HK-2 (cell line): Measurements from ENCODE around the gene ADNP.
"Not testable (repeated sequence)": the region's sequence is repeated elsewhere in the genome, so short reads cannot be mapped to it uniquely, and the experiment has no call there.

Experiments used
- DNase-seq: peaks from one replicate; pipeline ENCODE4 v3.0.0-alpha.2; 2018; ENCODE audit not compliant: unreplicated experiment

Gene ADNP

DNA sequence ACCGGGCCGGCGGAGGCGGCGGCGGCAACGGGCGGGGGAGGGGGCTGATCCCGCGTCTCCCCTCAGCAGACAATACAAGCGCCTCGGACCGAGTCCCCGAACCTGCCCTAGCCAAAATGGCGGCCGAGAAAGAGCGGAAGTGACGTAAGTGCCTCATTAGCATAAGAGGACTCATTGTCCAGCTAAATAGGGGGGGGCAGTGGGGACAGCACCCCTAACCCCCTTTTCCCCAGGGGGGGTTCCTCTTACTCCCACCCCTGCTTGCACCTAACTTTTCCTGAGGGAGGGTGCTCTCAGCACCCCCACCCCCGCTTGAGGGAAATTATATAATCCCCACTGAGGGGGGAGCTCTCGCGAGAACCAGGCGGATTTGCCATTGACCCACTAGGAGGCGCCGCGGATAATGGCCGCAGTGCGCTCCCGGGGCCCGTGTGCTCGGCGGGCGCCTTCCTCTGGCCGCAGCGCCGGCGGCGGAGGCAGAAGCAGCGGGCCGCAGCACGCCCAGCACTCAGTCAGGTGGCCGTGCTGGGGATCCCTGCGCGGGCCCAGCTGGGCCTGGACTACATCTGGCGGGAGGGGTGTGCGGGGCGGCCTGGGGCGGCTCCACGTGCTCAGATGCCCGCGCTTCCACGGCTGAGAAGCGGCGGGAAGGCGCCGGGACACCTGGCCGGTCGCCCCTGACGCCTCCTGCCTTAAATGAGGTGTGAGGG, at the start of gene ADNP:
Gene ADNP, minus strand, starts transcription at position 132 of the 710 bp plus-strand sequence. CDS start 27,441 bp downstream, outside the sequence.
- peak; percentile 93 for DNase-seq

DNA sequence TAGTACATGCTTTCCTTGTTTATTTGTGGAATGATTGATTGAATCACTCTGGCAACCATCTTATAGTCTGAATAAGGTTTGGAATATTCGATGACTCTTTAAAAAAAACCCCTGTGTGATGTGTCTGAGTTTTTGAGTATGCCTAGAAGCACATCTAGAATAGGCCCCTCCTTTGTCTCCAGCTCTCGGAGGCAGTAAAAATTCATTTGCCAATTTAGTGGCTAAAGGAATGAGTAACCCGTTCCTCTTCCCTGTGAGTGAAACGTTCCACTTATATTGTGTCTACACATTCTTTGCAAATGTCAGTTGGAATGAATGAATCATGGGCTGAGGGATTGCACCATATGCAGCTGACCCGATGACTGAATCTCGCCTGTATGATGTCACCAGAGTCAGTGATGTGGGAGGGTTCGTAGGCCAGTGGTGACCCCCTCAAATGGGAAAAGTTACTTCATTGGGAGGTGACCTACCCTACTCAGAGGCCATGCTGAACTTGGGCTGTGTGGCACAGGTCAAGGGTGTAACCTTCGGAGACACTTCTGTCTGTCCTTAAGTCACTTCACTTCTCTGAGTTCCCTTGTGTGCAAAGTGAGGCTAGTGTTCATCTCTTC, 48.9 kb upstream of the ADNP start:
- DNase-seq, result peak; percentile 82

DNA sequence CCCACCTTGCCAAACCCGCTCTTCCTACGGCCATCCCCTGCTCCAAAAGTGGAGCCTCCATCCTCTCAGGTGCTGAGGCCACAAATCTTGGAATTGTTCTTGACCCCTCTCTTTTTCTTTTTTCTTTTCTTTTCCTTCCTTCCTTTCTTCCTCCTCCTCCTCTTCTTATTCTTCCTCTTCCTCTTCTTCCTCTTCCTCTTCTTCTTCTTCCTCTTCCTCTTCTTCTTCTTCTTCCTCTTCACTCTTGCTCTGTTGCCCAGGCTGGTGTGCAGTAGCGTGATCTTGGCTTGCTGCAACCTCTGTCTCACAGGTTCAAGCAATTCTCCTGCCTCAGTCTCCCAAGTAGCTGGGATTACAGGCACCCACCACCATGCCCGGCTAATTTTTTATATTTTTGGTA, 47.3 kb upstream of the ADNP start:
- DNase-seq, result not testable (repeated sequence)

DNA sequence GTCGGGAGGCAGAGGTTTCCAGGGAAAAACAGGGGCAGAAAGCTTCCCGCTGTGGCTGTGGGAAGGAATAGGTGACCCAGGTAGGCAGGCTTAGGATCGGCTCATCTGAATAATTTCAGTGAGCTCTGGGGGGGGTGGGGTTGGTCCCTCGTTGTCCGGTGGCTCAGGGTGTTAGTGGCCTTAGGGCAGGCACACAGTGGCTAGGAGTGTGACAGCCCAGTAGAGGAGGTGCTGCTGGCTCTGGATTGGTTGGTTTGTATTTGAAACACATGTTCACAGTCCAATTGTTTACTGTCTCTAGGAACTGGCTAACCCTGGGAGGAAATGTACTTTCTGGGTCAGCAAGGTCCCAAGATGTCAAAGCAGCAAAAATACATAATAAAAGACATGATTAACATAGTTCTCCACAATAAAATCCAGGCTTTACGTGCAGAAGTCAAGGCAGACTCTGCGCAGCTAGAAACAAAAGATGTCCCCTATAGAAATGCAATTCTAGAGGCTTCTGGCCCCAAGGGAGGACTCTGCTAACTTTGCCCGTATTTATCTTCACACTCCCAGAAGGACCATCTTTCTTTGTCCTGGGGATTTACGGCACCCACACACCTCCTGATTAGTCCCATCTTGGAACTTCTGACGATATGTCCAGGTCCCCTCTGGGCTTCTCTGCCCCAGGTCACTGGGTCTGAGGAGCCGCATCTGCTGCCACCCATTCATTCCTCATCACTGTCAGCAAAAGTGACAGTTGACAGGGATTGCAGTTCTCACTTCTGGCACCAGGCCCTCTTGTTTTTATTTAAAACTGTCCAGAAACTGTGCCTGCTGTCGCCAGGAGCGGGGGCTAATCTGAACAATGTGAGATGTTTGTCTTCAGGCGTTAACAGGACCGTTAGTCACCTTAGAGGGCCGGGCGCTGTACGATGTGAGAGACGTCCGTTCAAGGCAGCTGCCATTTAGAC, 46.1 kb upstream of the ADNP start:
- no peak for DNase-seq

DNA sequence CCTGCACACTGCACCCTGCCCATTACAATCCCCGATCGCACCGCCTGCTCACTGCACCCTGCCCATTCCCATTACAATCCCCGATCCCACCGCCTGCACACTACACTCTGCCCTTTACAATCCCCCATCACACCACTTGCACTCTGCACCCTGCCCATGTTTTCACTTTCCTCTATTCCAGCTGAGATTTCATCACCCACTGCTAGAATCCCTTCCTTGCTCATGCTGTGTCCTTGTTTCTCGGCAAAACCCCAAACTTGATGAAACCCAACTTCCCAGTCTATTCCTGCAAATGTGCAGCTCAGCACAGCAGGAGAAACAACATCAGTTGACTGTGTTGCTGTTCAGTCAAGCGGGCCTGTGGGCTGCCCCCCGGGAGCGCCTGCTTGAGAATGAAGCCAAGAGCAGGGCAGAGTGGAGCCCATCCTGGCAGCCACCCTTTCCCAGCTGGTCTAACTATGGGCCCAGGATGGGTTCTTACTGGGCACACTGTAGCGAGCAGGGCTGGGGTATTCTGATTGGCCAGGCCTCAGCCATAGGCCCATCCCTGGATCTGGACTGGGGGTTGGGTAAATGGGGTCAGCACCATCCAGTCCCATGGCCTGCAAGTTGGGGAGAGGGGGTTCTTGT, 44.6 kb upstream of the ADNP start:
- no peak for DNase-seq

DNA sequence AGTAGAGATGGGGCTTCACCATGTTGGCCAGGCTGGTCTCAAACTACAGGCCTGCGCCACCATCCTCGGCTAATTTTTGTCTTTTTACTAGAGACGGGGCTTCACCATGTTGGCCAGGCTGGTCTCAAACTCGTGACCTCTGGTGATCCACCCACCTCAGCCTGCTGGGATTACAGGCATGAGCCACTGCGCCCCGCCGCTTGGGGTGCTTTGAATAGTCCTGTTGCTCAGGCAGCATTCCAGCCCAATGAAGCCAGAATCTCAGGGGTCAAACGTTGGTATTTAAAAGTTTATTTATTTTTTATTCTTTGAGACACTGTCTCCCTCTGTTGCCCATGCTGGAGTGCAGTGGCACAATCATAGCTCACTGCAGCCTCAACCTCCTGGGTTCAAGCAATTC, 38.7 kb upstream of the ADNP start:
- DNase-seq, result no peak

DNA sequence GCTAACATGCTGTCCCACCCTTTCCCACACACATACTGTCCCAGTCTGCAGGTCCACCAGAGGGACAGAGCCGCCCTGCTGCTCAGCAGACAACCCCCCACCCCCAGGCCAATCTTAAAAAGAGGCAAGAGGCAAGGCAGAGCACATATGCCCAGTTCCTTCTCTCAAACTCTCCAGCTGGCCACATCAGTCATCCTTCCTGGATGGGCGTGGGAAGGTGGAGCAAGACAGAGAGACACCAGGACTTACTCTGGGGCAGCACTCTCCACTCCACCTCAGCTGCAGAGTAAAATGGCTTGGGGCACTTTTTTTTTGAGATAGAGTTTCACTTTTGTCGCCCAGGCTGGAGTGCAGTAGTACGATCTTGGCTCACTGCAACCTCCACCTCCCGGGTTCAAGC, 38.2 kb upstream of the ADNP start:
- DNase-seq, result no peak

DNA sequence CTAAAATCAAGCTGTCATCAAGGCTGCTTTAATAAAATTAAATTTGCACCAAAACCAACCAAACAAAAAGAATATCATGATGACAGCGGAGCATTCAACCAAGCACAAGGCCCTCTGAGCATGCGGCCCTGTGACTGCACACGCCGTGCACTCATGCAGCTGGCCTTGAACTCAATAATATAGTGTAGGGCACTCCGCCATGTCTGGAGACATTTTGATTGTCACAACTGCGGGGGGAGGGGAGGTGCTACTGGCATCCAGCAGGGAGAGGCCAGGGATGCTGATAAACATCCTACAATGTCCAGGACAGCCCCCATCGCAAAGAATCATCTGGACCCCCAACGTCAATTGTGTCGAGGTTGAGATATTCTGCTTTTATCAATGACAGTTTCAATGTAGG, 37.1 kb upstream of the ADNP start:
- no peak for DNase-seq

DNA sequence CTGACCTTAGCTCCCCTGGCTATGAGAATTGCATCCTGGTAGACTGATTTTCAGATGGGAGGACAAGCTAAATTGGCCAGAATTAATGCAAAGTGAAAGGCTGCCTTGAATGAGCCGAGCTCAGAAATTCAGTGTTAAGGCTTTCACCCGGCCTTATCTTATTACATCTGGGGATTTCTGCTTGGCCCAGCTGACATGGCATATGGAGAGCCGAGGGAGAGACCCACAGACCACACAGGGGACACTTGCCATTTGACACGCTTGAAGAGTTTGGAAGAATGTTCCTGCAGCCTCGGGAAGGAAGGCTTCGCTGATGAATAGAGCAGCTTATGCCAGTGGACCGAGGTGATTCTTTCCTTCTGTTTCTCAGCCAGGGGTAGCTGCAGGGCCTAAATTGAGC, 36.3 kb upstream of the ADNP start:
- peak; percentile 67 for DNase-seq

DNA sequence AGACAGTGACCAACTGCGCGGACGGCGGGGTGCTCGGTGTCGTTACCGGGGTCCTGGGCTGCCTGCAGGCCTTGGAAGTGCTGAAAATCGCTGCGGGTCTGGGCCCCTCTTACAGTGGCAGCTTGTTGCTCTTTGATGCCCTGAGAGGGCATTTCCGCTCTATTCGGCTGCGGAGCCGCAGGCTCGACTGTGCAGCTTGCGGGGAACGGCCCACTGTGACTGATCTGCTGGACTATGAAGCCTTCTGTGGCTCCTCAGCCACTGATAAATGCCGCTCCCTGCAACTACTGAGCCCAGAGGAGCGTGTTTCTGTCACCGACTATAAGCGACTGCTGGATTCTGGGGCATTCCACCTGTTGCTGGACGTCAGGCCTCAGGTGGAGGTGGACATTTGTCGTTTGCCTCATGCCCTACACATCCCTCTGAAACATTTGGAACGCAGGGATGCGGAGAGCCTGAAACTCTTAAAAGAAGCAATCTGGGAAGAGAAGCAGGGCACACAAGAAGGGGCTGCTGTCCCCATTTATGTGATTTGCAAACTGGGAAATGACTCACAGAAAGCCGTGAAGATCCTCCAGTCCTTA, 28.4 kb upstream of the ADNP start:
- DNase-seq, result no peak

DNA sequence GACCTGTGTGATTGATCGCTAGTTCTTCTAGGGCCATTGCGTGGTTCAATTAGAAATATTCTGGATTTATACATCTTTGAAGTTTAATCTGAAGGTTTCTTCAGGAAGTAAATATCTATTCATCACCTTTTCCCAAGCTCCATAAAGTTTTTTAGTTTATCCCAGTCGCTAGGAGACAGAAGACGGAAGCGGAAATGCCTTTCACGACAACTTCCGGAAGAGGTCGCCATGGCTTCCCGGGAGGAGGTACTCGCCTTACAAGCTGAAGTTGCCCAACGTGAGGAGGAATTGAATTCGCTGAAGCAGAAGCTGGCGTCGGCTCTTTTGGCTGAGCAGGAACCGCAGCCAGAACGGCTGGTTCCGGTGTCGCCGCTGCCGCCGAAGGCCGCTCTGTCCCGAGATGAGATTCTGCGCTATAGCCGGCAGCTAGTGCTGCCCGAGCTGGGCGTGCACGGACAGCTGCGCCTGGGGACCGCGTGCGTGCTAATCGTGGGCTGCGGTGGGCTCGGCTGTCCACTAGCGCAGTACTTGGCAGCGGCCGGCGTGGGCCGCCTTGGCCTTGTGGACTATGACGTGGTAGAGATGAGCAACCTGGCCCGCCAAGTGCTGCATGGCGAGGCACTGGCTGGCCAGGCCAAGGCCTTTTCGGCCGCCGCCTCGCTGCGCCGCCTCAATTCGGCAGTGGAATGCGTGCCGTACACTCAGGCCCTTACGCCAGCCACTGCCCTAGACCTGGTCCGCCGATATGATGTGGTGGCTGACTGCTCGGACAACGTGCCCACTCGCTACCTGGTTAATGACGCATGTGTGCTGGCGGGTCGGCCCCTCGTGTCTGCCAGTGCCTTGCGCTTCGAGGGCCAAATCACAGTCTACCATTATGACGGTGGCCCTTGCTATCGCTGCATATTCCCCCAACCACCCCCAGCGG, 27.6 kb upstream of the ADNP start, which contains the start of gene MOCS3:
Gene MOCS3, plus strand, starts transcription at position 204 of the 928 bp plus-strand sequence. Its CDS starts 25 bp downstream, at position 229.
- peak; percentile 86 for DNase-seq

DNA sequence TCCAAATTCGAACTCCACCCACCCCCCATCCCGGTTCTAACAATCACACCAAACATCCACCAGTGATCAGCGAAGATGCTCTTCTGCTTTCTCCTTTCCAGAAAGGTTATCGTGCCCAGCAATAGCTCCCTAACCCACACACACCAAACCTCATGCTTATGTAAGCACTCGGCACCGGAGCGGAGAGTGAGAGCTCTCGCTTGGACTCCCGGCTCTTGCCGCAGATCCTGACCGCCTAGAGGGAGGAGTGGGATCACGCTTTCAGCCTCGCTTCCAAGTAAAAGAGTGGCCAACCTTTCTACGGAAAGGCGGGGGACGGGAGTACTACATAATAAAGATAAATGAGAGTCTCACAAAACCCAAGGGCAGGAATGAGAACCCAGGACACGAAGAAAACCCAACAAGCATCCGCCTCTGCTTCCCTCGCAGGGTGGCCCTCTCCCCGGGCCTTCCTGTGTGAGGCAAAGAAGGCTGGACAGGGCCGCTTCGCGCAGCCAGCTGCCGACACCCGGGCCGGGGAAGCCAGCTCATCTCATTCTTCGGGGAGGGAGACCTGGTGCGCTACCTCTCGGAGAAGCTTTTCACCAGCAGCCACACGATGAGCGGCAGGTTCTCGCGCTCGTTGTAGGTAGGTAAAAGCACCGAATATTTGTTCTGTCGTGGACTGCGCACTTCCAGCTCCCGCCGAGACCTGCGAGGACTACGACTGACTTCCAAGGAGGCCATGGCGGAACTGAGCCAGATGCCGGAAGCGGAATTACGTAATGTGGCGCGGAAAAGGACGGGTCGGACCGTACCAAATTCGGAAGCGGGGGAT, 26.8 kb upstream of the ADNP start, which contains the start of gene DPM1:
Gene DPM1, minus strand, starts transcription at position 735 of the 817 bp plus-strand sequence. Its CDS starts 9 bp downstream, at position 726.
- DNase-seq, result peak; percentile 90

DNA sequence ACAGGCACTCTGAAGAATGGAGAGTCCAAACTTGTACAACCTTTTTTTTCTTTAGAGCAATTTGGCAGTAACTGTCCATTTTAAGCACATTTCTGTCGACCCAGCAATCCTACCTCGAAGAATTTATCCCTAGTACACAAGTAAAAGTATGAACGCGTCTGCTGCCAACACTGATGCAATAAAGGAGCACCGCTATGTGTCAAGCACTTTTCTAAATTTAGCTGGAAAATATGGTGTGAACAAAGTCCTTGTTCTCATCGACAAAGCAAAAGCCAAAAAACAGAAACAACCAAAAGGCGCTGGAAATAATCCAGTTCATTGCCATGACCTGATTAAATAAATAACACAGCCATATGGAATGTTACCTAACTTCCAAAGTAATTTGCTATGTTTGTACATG, 26.0 kb upstream of the ADNP start:
- DNase-seq, result no peak

DNA sequence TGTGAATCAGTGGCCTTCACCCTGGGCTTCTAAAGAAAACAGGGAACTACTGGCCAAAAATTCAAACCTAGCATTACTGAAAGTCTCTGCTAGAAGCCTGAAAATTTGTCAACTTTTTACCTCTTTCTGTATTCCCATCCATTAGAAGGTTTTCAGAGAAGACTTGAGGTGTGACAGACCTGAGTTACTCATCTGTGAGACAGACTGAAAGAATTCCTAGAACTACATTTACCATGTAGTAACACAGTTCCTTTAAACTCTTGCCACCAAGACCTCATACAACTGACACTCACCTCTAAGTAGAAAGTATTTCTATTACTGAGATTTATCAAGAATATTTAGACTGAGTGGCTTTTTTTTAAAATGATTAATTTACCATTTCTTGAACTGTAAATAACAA, 22.6 kb upstream of the ADNP start:
- no peak for DNase-seq

DNA sequence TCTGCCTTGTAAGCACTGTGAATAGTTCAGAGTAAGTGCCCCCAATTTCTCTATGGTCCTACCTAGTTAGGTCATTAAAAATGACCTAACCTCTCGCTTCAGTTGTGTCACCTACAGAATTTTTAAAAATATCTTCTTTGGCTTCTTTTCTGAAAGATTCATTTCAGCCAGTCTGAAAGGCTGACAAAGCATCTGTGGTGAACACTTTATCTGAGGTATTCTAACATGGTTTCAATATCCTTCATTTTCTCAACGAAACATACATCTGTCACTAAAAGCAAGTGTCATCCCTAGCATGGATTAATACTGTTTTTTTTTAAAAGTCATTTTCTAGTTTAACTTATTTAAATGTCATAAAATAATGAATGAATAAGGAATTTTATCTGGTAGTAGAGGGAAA, 22.0 kb upstream of the ADNP start:
- DNase-seq, result no peak

DNA sequence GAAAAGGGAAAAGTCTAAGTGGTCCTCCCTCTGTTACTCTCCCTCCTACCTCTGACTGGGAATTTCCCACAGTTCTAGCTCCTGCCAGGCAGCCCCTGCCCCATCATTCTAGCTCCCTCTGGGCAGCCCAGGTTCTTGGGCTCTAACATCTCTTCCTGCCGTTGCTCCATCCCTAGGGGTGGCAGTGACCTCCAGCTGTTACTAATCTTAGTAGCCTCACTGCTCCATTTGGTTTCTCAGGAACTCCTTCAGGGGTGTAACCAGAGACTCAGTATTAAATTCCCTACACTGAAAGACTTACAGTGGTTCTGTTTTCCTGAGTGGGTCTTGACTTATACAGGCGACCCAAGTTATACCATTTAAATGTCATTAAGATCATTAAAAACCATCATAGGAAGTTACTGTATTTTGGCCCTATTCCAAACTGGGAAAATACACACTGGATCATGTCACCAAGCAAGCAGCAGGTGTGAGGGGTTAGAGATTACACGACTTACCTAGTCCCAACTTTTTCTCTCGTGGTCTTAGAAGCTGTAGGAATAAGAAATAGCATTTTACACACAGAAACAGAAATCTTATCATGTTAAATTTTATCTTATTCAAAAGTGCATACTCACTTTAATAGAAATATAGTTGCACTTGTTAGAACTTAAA, 17.0 kb upstream of the ADNP start:
- DNase-seq, result no peak

DNA sequence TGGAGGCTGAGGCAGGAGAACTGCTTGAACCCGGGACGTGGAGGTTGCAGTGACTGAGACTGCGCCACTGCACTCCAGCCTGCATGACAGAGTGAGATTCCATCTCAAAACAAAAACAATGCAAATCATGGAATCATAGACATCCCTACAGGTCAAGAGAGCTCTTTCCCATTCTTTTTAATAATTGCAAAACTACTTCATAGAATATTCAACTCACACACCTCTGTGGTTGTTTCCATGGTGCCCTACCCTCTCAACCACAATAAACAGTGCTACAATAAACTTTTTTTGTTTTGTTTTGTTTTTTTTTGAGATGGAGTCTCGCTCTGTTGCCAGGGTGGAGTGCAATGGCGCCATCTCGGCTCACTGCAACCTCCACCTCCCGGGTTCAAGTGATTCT, 11.8 kb upstream of the ADNP start:
- no peak for DNase-seq

DNA sequence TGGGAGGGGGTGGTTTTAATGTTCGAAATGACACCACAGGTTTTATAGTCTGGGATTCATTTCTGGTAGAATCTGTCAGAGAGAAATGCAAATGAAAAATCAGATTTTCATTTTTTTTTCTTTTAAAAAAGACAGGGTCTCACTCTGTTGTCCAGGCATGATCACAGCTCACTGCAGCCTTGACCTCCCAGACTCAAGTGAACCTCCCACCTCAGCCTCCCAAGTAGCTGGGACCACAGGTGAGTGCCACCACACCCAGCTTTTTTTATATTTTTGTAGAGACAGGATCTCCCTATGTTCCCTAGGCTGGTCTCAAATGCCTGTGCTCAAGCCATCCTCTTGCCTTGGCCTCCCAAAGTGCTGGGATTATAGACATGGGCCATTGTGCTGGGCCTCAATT, 2.4 kb upstream of the ADNP start:
- no peak for DNase-seq

DNA sequence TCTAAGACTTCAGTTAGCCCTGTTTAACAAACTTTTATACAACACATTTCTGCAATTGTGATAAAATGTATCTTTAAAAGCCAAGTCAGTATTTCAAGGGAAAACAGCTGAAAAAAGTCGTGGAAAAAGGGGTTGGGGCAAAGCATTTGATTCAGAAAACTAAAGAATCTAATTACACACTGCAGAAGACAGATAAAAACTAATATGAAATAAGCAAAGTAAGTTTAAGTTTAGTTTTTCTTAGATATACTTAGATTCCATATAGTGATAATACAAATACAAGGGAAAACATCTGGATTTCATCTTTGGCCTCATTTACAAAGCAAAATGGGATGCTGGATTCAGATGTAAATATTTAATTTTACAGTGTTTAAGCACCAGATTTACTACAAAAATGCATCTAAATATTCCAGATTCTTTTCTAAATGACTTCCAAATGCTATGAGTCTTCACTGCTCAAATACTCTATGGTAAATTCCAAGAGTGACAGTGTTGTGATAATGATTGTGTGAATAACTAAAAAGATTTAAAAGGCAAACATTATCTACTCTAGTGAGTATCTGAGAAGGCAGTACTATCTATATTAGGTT, 1.5 kb upstream of the ADNP start:
- no peak for DNase-seq
